Measurements from ENCODE around the gene SPATA9.

Gene SPATA9

DNA sequence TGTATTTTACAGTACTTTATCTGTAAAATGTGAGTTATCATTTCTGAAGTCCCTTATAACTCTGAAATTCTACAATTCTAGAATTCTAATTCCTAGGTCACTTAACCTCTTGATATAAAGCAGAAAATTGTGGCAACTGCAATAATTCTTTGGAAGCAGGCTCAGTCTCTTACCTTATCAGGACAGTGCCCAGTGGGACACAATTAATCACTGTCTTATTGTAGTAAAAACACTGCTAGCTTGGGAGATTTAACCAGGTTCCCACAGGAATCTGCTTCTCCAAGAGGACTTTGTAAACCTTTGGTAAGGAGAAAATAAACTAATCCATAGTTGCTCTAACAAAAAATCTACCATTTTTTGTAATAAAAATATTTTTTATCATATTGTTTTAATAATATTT, 18.3 kb upstream of the SPATA9 start:
- TF ChIP-seq, protein P1, sequence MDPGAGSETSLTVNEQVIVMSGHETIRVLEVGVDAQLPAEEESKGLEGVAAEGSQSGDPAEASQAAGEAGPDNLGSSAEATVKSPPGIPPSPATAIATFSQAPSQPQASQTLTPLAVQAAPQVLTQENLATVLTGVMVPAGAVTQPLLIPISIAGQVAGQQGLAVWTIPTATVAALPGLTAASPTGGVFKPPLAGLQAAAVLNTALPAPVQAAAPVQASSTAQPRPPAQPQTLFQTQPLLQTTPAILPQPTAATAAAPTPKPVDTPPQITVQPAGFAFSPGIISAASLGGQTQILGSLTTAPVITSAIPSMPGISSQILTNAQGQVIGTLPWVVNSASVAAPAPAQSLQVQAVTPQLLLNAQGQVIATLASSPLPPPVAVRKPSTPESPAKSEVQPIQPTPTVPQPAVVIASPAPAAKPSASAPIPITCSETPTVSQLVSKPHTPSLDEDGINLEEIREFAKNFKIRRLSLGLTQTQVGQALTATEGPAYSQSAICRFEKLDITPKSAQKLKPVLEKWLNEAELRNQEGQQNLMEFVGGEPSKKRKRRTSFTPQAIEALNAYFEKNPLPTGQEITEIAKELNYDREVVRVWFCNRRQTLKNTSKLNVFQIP (CRISPR knock-in tag; IDR thresholded peaks at IDR 0.05; ENCODE audit: borderline replicate concordance, low read depth): no peak
- TF ChIP-seq TCF4 (CRISPR knock-in tag; IDR thresholded peaks at IDR 0.05; ENCODE audit: borderline replicate concordance): 0 out of 2 replicates have a peak, but pooled peaks have one; percentile 22
- no peak for TF ChIP-seq CSDC2 (CRISPR knock-in tag; IDR thresholded peaks at IDR 0.05)
- TF ChIP-seq ISL1 (CRISPR knock-in tag; IDR thresholded peaks at IDR 0.05): peak; percentile 54
- TF ChIP-seq ARNTL (CRISPR knock-in tag; IDR thresholded peaks at IDR 0.05; ENCODE audit: borderline replicate concordance, low read depth): no peak
- no peak for TF ChIP-seq ZC3H10 (CRISPR knock-in tag; IDR thresholded peaks at IDR 0.05)
- ATAC-seq: no peak

DNA sequence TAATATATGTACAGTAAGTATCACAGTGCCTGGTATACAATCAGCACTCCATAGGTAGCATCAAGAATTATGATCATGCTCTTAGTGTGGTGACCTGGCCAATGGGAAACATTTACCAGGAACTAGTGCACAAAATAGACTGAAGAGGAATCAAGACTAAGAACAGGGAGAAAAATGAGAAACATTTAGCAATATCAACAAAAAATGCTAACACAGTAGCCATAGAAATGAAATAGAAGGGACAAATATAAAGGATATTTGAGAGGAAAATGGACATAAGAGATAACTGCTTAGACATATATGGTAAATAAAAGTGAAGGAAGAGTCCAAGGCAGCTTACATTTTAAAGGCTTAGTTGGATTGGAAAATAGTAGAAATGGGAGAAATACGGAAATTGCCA, 16.5 kb upstream of the SPATA9 start:
- ATAC-seq: no peak
- no peak for TF ChIP-seq TCF4 (CRISPR knock-in tag; IDR thresholded peaks at IDR 0.05; ENCODE audit: borderline replicate concordance)
- TF ChIP-seq ZFP30 (CRISPR knock-in tag; IDR thresholded peaks at IDR 0.05): no peak
- no peak for TF ChIP-seq SNAI2 (CRISPR knock-in tag; IDR thresholded peaks at IDR 0.05)
- TF ChIP-seq ZFP3 (CRISPR knock-in tag; IDR thresholded peaks at IDR 0.05): no peak
- TF ChIP-seq, protein P2, sequence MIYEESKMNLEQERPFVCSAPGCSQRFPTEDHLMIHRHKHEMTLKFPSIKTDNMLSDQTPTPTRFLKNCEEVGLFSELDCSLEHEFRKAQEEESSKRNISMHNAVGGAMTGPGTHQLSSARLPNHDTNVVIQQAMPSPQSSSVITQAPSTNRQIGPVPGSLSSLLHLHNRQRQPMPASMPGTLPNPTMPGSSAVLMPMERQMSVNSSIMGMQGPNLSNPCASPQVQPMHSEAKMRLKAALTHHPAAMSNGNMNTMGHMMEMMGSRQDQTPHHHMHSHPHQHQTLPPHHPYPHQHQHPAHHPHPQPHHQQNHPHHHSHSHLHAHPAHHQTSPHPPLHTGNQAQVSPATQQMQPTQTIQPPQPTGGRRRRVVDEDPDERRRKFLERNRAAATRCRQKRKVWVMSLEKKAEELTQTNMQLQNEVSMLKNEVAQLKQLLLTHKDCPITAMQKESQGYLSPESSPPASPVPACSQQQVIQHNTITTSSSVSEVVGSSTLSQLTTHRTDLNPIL (CRISPR knock-in tag; IDR thresholded peaks at IDR 0.05; ENCODE audit: low read depth): no peak
- no peak for TF ChIP-seq ESRRG (CRISPR knock-in tag; IDR thresholded peaks at IDR 0.05)
- TF ChIP-seq, protein P1 (CRISPR knock-in tag; IDR thresholded peaks at IDR 0.05; ENCODE audit: borderline replicate concordance, low read depth): no peak

DNA sequence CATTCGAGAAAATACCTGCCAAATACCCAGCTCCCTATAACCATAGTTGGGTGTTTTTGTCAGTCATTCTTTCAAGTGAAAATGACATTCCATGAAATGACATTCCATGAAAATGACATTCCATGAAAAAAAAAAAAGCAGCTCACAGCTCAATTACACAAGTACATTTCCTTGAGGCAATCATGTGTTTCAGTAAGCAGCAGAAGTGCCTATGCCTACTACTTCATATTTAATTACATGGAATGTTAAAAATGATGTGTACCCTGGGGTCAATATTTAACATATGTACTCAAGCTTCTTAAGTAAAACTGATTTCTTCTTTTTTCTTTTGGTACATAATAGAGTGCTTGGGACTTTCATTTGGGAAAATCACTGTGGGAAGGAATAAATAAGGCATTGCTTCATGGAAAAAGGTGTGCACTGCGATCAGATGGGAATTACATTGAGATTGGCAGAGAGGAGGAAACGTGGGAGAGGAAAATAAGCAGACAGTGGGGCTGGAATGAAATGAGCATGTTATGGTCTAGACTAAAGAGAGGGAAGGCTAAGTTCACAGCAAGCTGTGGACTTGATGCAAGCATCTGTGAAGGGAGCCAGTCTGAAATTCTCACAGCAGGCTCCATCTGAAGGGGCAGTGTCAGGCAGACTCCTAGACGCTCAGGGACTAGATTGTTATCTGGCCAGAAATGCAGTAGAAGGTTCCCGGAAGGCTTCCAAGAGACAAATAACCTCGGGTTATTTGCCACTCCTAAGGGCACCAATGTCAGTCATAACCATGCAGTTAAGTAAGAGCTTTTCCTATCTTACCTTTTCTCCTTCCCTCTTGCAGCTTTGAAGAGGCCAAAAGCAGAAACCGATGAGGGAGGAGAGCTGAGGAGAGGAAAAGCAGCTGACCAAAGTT, 15.2 kb upstream of the SPATA9 start:
- peak; percentile 54 for ATAC-seq
- TF ChIP-seq GLIS3 (CRISPR knock-in tag; IDR thresholded peaks at IDR 0.05) (no peak), ZFP3 (CRISPR knock-in tag; IDR thresholded peaks at IDR 0.05) (peak; percentile 59; the same call in 1 of the 2 replicates)

DNA sequence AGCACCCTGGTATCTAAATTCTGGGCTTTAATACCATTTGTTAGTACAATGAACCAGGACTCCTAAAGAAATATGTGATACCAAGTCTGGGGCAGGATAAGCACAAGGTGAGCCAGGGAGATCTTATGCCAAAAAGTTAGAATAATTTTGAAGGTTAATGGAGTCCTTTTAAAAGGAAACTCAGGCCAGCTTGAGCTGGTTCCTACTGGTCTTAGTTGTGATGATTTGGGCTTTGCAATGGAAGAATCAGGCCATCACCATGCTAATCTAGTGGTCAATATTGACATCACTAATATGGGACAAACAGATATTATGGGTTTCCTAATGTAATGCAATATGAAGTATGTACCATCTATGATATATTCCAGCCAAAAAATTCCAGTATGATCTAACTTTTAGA, 7.5 kb upstream of the SPATA9 start:
- ATAC-seq: no peak
- TF ChIP-seq PPARA (CRISPR knock-in tag; IDR thresholded peaks at IDR 0.05; ENCODE audit: borderline replicate concordance): no peak
- TF ChIP-seq, protein P3, sequence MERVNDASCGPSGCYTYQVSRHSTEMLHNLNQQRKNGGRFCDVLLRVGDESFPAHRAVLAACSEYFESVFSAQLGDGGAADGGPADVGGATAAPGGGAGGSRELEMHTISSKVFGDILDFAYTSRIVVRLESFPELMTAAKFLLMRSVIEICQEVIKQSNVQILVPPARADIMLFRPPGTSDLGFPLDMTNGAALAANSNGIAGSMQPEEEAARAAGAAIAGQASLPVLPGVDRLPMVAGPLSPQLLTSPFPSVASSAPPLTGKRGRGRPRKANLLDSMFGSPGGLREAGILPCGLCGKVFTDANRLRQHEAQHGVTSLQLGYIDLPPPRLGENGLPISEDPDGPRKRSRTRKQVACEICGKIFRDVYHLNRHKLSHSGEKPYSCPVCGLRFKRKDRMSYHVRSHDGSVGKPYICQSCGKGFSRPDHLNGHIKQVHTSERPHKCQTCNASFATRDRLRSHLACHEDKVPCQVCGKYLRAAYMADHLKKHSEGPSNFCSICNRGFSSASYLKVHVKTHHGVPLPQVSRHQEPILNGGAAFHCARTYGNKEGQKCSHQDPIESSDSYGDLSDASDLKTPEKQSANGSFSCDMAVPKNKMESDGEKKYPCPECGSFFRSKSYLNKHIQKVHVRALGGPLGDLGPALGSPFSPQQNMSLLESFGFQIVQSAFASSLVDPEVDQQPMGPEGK (CRISPR knock-in tag; IDR thresholded peaks at IDR 0.05; ENCODE audit: borderline replicate concordance): no peak
- TF ChIP-seq ZNF8 (CRISPR knock-in tag; IDR thresholded peaks at IDR 0.05): no peak
- no peak for TF ChIP-seq ISL1 (CRISPR knock-in tag; IDR thresholded peaks at IDR 0.05)
- no peak for TF ChIP-seq ZFP3 (CRISPR knock-in tag; IDR thresholded peaks at IDR 0.05)
- TF ChIP-seq ZNF565 (CRISPR knock-in tag; conservative IDR thresholded peaks at IDR 0.05; ENCODE audit: low read depth): no peak
- no peak for TF ChIP-seq CSDC2 (CRISPR knock-in tag; IDR thresholded peaks at IDR 0.05)
- TF ChIP-seq TOX (CRISPR knock-in tag; IDR thresholded peaks at IDR 0.05; ENCODE audit: borderline replicate concordance): no peak
- TF ChIP-seq, protein P2 (CRISPR knock-in tag; IDR thresholded peaks at IDR 0.05; ENCODE audit: low read depth): no peak
- TF ChIP-seq ZC3H10 (CRISPR knock-in tag; IDR thresholded peaks at IDR 0.05): no peak
- TF ChIP-seq, protein P1 (CRISPR knock-in tag; IDR thresholded peaks at IDR 0.05; ENCODE audit: borderline replicate concordance, low read depth): no peak
- TF ChIP-seq ESRRG (CRISPR knock-in tag; IDR thresholded peaks at IDR 0.05): no peak
- TF ChIP-seq OSR1 (CRISPR knock-in tag; IDR thresholded peaks at IDR 0.05): no peak

Measured in SK-N-SH treated with all-trans-retinoic acid at 6 μM for 48 hours (cell line).